ENCODE data around the gene MLYCD. TPM values are rescaled to one million over a fixed set of nuclear protein-coding genes. Genes with fewer than 3 reads are reported as not detected.

Gene MLYCD
- total RNA-seq, 2 donors from 2014 or later: 8.7 to 9.8 TPM

- DNase-seq (no peak), ATAC-seq (no peak)
- intact Hi-C loops (cut with DNase I, micrococcal nuclease): loop anchor here in 1 of 2 donors (10.0 kb wide), 1 partner anchor 82 kb away; no protein-coding TSS in a partner anchor
Observed at GRCh38 chr16:83972256-83973008, 73.5 kb downstream of the MLYCD start.

GRCh38 chr16:83973077-83973476 is 74.2 kb downstream of the MLYCD start:
- DNase-seq (no peak), ATAC-seq (no peak)
- intact Hi-C loops (cut with DNase I, micrococcal nuclease): loop anchor here in 1 of 2 donors (10.0 kb wide), 1 partner anchor 82 kb away; no protein-coding TSS in a partner anchor

- no peak for DNase-seq
- no peak for ATAC-seq
- intact Hi-C loops (cut with DNase I, micrococcal nuclease): loop anchor here in 1 of 2 donors (10.0 kb wide), 1 partner anchor 81 kb away; no protein-coding TSS in a partner anchor
Observed at GRCh38 chr16:83973581-83974385, 74.9 kb downstream of the MLYCD start.

GRCh38 chr16:83974475-83974874 is 75.6 kb downstream of the MLYCD start:
- ATAC-seq (no peak), DNase-seq (no peak)
- intact Hi-C loops (cut with DNase I, micrococcal nuclease): loop anchor here in 1 of 2 donors (10.0 kb wide), 1 partner anchor 80 kb away; no protein-coding TSS in a partner anchor

- DNase-seq (no peak), ATAC-seq (no peak)
- intact Hi-C loops (cut with DNase I, micrococcal nuclease): loop anchor here in 1 of 2 donors (10.0 kb wide), 1 partner anchor 79 kb away; no protein-coding TSS in a partner anchor
Observed at GRCh38 chr16:83975590-83976260, 76.8 kb downstream of the MLYCD start.

Other genes with a start within 250 kb of the MLYCD start
- 10 to 100 TPM; 91.0 to 91.9 TPM for gene HSBP1, start 91.1 kb upstream of the MLYCD start, total RNA-seq
- gene OSGIN1, start 54.1 kb downstream of the MLYCD start, total RNA-seq: 10 to 100 TPM; 14.5 to 14.7 TPM
- gene NECAB2, start 69.1 kb downstream of the MLYCD start, total RNA-seq: 1 to 10 TPM in 1 of 2 donors, under 1 TPM in 1; 0.24 to 1.0 TPM
- not detected for gene SLC38A8, start 143.7 kb downstream of the MLYCD start, total RNA-seq
- gene MBTPS1, start 217.8 kb downstream of the MLYCD start, total RNA-seq: 10 to 100 TPM; 68.5 to 73.8 TPM
- 10 to 100 TPM; 11.5 to 13.2 TPM for gene HSDL1, start 246.1 kb downstream of the MLYCD start, total RNA-seq
- gene DNAAF1, start 246.2 kb downstream of the MLYCD start, total RNA-seq: under 1 TPM; 0.09 to 0.34 TPM

Data from left colon (tissue), 2 donors.